HEK293T (cell line): ENCODE results near the gene ANKH.

Experiments used
- ELF4 ChIP-seq: fragments of 450-650 bp; IDR thresholded peaks from 2 replicates; pipeline ENCODE4 v1.6.1; 2017; ENCODE audit warnings: antibody characterized with exemption
- FOXA1 ChIP-seq: fragments of 450-650 bp; IDR thresholded peaks from 2 replicates; pipeline ENCODE4 v1.6.1; 2016; ENCODE audit warnings: mild to moderate bottlenecking
- FOXM1 ChIP-seq: fragments of 450-650 bp; IDR thresholded peaks from 2 replicates; pipeline ENCODE4 v1.6.1; 2017; ENCODE audit warnings: mild to moderate bottlenecking, borderline replicate concordance
- SP1 ChIP-seq: fragments of 450-650 bp; IDR thresholded peaks from 2 replicates; pipeline ENCODE4 v1.6.1; 2017
- SUZ12 ChIP-seq: fragments of 450-650 bp; IDR thresholded peaks from 2 replicates; pipeline ENCODE4 v1.6.1; 2016; ENCODE audit warnings: mild to moderate bottlenecking
- TARDBP ChIP-seq: fragments of 450-650 bp; IDR thresholded peaks from 2 replicates; pipeline ENCODE4 v1.6.1; 2016

DNA sequence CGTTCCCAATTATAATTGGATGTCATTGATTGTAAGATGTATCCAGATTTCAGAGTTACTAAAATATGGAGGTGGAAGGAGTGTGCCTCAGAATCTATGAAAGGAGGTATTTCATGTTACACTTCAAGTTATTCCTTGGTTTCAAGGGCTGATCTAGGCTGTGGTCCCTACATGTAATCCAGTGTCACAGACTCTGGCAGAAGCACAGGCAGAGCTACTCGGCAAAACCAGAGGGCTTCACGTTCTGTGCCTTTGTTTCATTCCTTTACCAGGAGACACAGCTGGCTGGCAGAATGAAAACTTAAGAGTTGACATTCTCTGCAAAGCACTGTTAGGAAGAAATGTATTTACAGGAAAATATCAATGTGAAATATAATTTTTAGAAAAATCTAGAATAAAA is 99.6 kb downstream of the ANKH start:
- no peak for TF ChIP-seq FOXM1
- no peak for TF ChIP-seq TARDBP
- no peak for TF ChIP-seq FOXA1
- no peak for TF ChIP-seq SUZ12
- no peak for TF ChIP-seq ELF4
- TF ChIP-seq SP1, result no peak
